CD4-positive, alpha-beta memory T cell (primary cell): ENCODE measurements around the gene PEMT. TPM values are rescaled to one million over a fixed set of nuclear protein-coding genes. Genes with fewer than 3 reads are reported as not detected.

ENCODE experiments used
- CTCF ChIA-PET: fragments of 350-600 bp; sonication (Branson Sonifier 250); formaldehyde crosslinking; loops from one replicate; lab custom pipeline; 2021; ENCODE audit warnings: inconsistent platforms; ENCODE audit not compliant: partially characterized antibody; lab: Charles Lee
- POLR2A ChIA-PET: fragments of 350-600 bp; sonication (Branson Sonifier 250); formaldehyde crosslinking; loops from one replicate; lab custom pipeline; 2021; ENCODE audit not compliant: partially characterized antibody; lab: Charles Lee
- DNase-seq, 5 donors: peaks; one replicate each; pipeline versions ENCODE4 v3.0.0 to v3.0.0-alpha.2; 2020 to 2022; ENCODE audit warnings: mixed read lengths in 1 of 5
- H3K27ac ChIP-seq: one replicate; pipeline ENCODE4 v1.7.0; 2013; ENCODE audit warnings: low read depth, low read length
- H3K27me3 ChIP-seq: 2 replicates; pipeline ENCODE4 v1.7.0; 2013; ENCODE audit warnings: mild to moderate bottlenecking, low read length, moderate library complexity; ENCODE audit not compliant: insufficient read depth
- H3K36me3 ChIP-seq: 2 replicates; pipeline ENCODE4 v1.7.0; 2013; ENCODE audit warnings: mild to moderate bottlenecking, low read length, moderate library complexity; ENCODE audit not compliant: insufficient read depth
- H3K4me1 ChIP-seq: 2 replicates; pipeline ENCODE4 v1.7.0; 2013; ENCODE audit warnings: mild to moderate bottlenecking, low read length, moderate library complexity; ENCODE audit not compliant: insufficient read depth
- H3K4me3 ChIP-seq, 2 donors: one replicate each; pipeline ENCODE4 v1.7.0; 2013; ENCODE audit warnings: low read length in 2 of 2, mild to moderate bottlenecking in 1 of 2
- H3K9me3 ChIP-seq, 2 donors: one replicate each; pipeline ENCODE4 v1.7.0; 2013; ENCODE audit warnings: low read length in 2 of 2, control low read depth in 1 of 2; ENCODE audit not compliant: control insufficient read depth in 1 of 2
- H3K27ac Mint-ChIP-seq, 7 donors: one replicate each; pipeline ENCODE4 v1.8.0; 2020 to 2021; ENCODE audit warnings: mixed read lengths in 7 of 7, mild to moderate bottlenecking in 6 of 7, inconsistent platforms in 3 of 7, moderate library complexity in 3 of 7
- H3K27me3 Mint-ChIP-seq, 2 donors: one replicate each; pipeline ENCODE4 v1.8.0; 2020 to 2021; ENCODE audit warnings: mixed read lengths in 2 of 2
- H3K36me3 Mint-ChIP-seq, 2 donors: one replicate each; pipeline ENCODE4 v1.8.0; 2020 to 2021; ENCODE audit warnings: mixed read lengths in 2 of 2, inconsistent platforms in 1 of 2, mild to moderate bottlenecking in 1 of 2
- H3K4me1 Mint-ChIP-seq, 4 donors: one replicate each; pipeline ENCODE4 v1.8.0; 2020 to 2021; ENCODE audit warnings: mixed read lengths in 4 of 4, mild to moderate bottlenecking in 1 of 4
- H3K4me3 Mint-ChIP-seq, 8 donors: one replicate each; pipeline ENCODE4 v1.8.0; 2020 to 2021; ENCODE audit warnings: mixed read lengths in 8 of 8, mild to moderate bottlenecking in 7 of 8, moderate library complexity in 6 of 8, inconsistent platforms in 3 of 8
- H3K9me3 Mint-ChIP-seq, 8 donors: one replicate each; pipeline ENCODE4 v1.8.0; 2020 to 2021; ENCODE audit warnings: mixed read lengths in 8 of 8, mild to moderate bottlenecking in 5 of 8, inconsistent platforms in 3 of 8, moderate library complexity in 1 of 8
- intact Hi-C: fragments of 100-400 bp; cut with micrococcal nuclease; formaldehyde crosslinking; loops from one replicate; pipeline ENCODE4 v1.15.1; 2023
- polyA plus RNA-seq, 2 donors: library from polyadenylated mRNA; unstranded; fragments of 300-500 nt; fragmentation: Illumina TruSeq; gene quantifications; one replicate each; pipeline ENCODE4 v1.2.3, GENCODE V29; 2021
- total RNA-seq, 2 experiments: library from RNA; stranded (reverse); gene quantifications; one replicate each; pipeline ENCODE4 v1.2.3, GENCODE V29; 2021

Gene PEMT
- total and polyA plus RNA-seq, 4 experiments from 2014 or later = 11.6 to 39.0 (median 19.5) TPM

DNA sequence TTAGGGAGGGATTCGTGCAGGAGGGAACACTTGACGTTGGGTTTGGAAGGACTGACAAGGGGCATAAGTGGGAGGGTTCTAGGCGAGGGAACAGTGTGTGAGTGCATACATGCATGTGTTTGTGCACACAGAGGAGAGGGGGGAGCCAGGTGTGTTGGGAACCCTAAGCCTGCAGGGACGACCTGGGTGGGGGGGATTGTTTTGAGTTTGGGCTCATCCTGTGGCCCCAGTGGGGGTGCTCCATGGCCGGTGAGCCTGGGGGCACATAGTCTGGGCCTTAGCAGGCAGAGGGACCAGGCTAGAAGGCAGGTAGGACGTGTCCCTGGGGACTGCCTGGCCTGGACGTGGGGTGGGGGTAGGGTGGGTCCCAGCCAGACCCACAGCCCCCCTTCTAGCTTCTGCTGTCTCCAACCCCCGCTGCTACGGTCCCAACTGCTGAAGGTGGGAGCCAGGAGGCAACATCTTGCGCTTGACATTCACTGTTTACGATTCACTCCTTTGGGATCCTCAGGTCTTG, 83.4 kb downstream of the PEMT start:
- intact Hi-C loops = no loop called here
- Histone ChIP-seq H3K27me3 (no peaks in the 10 kb centered on the region), H3K4me1 (no peaks in the 10 kb centered on the region), H3K36me3 (no peaks in the 10 kb centered on the region), H3K9me3 (no peaks in the 10 kb centered on the region), H3K4me3 (no peak overlapping the region), H3K27ac (no peak overlapping the region)
- peaks cover 0 to 10% (median 0%) of the 10 kb centered on the region in 4 donors for H3K4me1 Mint-ChIP-seq
- no peaks in the 10 kb centered on the region for H3K9me3 Mint-ChIP-seq
- no peak for DNase-seq
- no peak overlapping the region for H3K4me3 Mint-ChIP-seq
- H3K27me3 Mint-ChIP-seq = no peaks in the 10 kb centered on the region
- ChIA-PET POLR2A (no interaction called here), CTCF (interaction anchor here (1.6 kb wide), 1 partner anchor 11 kb away, joined by 7 read pairs; the partner anchor contains the start of gene RASD1)
- H3K36me3 Mint-ChIP-seq = no peaks in the 10 kb centered on the region
- H3K27ac Mint-ChIP-seq = no peak overlapping the region

DNA sequence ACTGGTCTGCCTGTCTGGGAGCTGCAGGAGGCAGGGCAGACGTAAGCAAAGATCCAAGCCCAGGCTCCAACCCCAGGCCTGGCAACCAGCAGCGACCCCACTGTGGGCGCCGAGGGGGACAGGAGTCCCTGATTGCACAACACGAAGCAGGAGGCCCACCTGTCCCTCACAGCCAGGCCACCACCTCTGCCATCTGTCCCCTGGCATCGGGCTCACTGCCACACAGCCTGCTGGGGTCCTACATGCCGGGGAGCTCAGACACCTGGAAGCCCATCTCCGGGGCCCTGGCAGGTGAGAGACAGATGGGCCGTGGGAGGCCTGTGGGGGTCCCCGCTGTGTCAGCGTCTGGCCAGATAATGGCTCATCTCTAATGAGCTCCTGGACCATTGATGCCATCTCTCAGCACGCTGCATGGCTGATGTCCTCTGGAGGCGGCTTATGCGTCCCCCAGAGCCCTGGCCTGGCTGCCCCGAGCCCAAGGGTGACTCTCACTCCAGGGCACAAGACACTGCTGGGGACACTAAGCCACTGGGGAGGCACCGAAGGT, 84.0 kb downstream of the PEMT start:
- H3K4me3 Mint-ChIP-seq = no peak overlapping the region
- Histone ChIP-seq H3K4me1 (no peaks in the 10 kb centered on the region), H3K4me3 (no peak overlapping the region), H3K27ac (no peak overlapping the region), H3K27me3 (no peaks in the 10 kb centered on the region), H3K9me3 (no peaks in the 10 kb centered on the region), H3K36me3 (no peaks in the 10 kb centered on the region)
- ChIA-PET CTCF (interaction anchor here (1.6 kb wide), 1 partner anchor 11 kb away, joined by 7 read pairs; the partner anchor contains the start of gene RASD1), POLR2A (no interaction called here)
- H3K27me3 Mint-ChIP-seq = no peaks in the 10 kb centered on the region
- peaks cover 0 to 10% (median 0%) of the 10 kb centered on the region in 4 donors for H3K4me1 Mint-ChIP-seq
- intact Hi-C loops = no loop called here
- H3K36me3 Mint-ChIP-seq = no peaks in the 10 kb centered on the region
- no peak overlapping the region for H3K27ac Mint-ChIP-seq
- H3K9me3 Mint-ChIP-seq = no peaks in the 10 kb centered on the region
- no peak for DNase-seq

DNA sequence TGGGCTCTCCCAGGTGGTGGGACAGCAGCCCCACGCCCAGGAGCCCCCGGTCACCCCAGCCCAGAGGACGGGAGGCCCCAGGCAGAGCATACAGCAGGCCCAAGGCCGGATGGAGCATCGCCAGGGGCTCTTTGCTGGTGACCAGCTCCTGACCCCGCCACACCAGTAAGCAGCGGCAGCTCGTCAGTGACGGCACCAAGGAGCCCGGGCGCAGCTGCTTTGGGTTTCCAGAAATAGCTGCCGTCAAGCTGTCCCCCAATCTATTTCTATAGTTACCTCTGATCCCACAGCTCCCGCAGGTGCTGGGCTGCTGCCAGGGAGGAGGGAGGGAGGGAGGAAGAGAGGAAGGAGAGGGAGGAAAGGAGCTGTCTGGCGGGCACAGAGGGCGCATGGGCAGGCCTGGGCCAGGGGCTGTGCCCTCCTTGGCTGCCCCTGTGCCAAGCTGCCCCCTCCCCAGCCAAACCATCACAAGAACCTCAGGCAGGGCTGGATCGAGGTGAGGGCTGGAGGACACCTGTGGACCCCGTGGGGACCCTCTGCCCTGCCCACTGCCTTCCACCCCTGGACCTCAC, 84.5 kb downstream of the PEMT start:
- no peak overlapping the region for H3K27ac Mint-ChIP-seq
- no peaks in the 10 kb centered on the region for H3K4me1 ChIP-seq
- intact Hi-C loops = no loop called here
- H3K9me3 ChIP-seq = no peaks in the 10 kb centered on the region
- H3K9me3 Mint-ChIP-seq = no peaks in the 10 kb centered on the region
- peaks cover 0 to 10% (median 0%) of the 10 kb centered on the region in 4 donors for H3K4me1 Mint-ChIP-seq
- POLR2A ChIA-PET = no interaction called here
- H3K36me3 Mint-ChIP-seq = no peaks in the 10 kb centered on the region
- DNase-seq = no peak
- H3K27me3 Mint-ChIP-seq = peaks cover 0 to 1% of the 10 kb centered on the region in 2 donors
- no peaks in the 10 kb centered on the region for H3K27me3 ChIP-seq
- H3K27ac ChIP-seq = no peak overlapping the region
- no peak overlapping the region for H3K4me3 ChIP-seq
- CTCF ChIA-PET = interaction anchor here (1.6 kb wide), 1 partner anchor 10 kb away, joined by 7 read pairs; the partner anchor contains the start of gene RASD1
- H3K4me3 Mint-ChIP-seq = no peak overlapping the region
- H3K36me3 ChIP-seq = no peaks in the 10 kb centered on the region

DNA sequence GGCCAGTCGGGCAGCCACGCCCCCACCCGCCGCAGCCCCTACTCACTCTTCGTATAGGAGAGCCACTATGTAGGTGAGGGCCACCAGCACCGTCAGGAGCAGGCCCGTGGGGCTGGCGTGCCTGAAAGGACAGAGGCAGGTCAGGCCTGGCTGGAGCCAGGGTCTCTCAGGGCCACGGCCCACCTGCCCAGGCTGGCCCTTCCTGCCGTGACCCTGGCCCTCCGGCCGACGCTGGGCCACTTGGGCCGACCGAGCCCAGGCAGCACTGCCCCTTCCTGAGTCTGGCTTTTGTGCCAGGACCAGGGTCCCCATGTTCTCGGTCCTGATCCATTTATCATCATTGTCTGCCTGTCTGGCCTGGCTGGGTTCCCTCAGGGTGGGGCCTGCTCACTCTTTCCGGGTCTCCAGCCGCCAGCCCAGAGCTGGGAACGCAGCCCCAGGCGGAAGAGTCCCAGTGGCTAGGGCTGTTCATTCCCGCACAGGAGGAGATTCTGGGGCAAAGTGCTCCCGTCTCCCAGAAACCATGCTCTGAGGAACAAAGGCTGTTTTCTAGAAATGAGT, 85.2 kb downstream of the PEMT start:
- H3K27me3 ChIP-seq = no peaks in the 10 kb centered on the region
- no peaks in the 10 kb centered on the region for H3K9me3 ChIP-seq
- no peak for DNase-seq
- H3K27me3 Mint-ChIP-seq = peaks cover 0 to 1% of the 10 kb centered on the region in 2 donors
- H3K9me3 Mint-ChIP-seq = no peaks in the 10 kb centered on the region
- no peak overlapping the region for H3K27ac Mint-ChIP-seq
- H3K4me3 Mint-ChIP-seq = no peak overlapping the region
- ChIA-PET POLR2A (no interaction called here), CTCF (interaction anchor here (1.6 kb wide), 1 partner anchor 10 kb away, joined by 7 read pairs; the partner anchor contains the start of gene RASD1)
- intact Hi-C loops = no loop called here
- no peak overlapping the region for H3K4me3 ChIP-seq
- no peaks in the 10 kb centered on the region for H3K36me3 ChIP-seq
- no peaks in the 10 kb centered on the region for H3K4me1 ChIP-seq
- H3K27ac ChIP-seq = no peak overlapping the region
- H3K4me1 Mint-ChIP-seq = peaks cover 0 to 10% (median 0%) of the 10 kb centered on the region in 4 donors
- H3K36me3 Mint-ChIP-seq = no peaks in the 10 kb centered on the region

DNA sequence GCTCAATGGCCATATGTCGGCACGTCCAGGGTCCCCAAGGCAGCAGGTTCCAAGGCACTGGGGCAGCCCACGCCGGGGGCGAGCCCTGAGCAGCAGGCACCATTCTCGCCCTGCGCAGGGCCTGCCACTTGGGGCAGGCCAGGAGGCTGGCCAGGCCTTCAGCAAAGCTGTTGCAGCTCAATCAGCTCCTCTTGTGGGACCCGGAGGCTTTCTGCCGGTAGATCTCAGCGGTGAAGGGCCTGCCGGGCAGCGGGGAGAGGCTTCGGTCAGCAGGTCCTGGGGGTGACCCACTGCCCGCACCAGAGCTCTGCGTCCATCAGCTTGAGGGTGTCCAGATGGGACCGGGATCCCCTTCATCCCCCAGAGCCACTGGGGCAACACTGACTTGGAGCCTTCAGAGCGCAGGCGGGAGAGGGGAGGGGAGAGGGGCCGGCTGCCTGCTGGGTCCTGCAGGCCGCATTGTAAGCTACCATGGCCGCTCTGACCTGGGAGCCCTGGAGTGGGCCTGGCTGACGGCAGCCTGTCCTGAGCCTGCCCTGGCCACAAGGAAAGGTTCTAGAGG, 85.8 kb downstream of the PEMT start:
- Mint-ChIP-seq H3K4me3 (no peak overlapping the region), H3K27me3 (peaks cover 0 to 1% of the 10 kb centered on the region in 2 donors), H3K27ac (no peak overlapping the region), H3K4me1 (peaks cover 0 to 6% (median 0%) of the 10 kb centered on the region in 4 donors), H3K9me3 (no peaks in the 10 kb centered on the region), H3K36me3 (no peaks in the 10 kb centered on the region)
- no peak overlapping the region for H3K4me3 ChIP-seq
- ChIA-PET POLR2A (no interaction called here), CTCF (interaction anchor here (1.0 kb wide), 1 partner anchor 9 kb away, joined by 7 read pairs; the partner anchor contains the start of gene RASD1)
- H3K27ac ChIP-seq = no peak overlapping the region
- no peaks in the 10 kb centered on the region for H3K4me1 ChIP-seq
- no peaks in the 10 kb centered on the region for H3K36me3 ChIP-seq
- no peak for DNase-seq
- H3K9me3 ChIP-seq = no peaks in the 10 kb centered on the region
- no peaks in the 10 kb centered on the region for H3K27me3 ChIP-seq
- intact Hi-C loops = no loop called here

DNA sequence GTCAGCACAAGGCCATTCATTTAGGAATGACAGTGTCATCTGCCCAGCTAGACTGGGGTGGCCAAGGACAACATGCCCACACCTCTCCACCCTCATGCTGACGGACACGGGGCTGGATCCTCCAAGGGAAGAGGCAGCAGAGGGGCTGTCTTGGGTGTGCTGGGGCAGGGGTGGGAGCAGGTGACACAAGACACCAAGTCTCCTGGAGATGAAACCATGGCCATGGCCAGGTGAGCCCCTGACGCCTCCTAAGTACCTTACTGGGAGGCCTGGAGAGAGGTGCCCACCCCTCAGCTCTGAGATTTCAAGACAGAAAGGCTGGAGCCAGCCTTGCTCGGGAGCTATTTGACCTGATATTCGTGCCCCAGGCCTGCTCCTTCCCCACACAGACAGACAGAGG, 86.4 kb downstream of the PEMT start:
- intact Hi-C loops = no loop called here
- ChIA-PET CTCF (interaction anchor here (1.0 kb wide), 1 partner anchor 9 kb away, joined by 7 read pairs; the partner anchor contains the start of gene RASD1), POLR2A (no interaction called here)
- no peak overlapping the region for H3K27ac Mint-ChIP-seq
- Histone ChIP-seq H3K27me3 (no peaks in the 10 kb centered on the region), H3K4me1 (no peaks in the 10 kb centered on the region), H3K9me3 (no peaks in the 10 kb centered on the region), H3K4me3 (no peak overlapping the region), H3K36me3 (no peaks in the 10 kb centered on the region), H3K27ac (no peak overlapping the region)
- no peaks in the 10 kb centered on the region for H3K9me3 Mint-ChIP-seq
- H3K4me3 Mint-ChIP-seq = no peak overlapping the region
- H3K4me1 Mint-ChIP-seq = peaks cover 0 to under 1% (median 0%) of the 10 kb centered on the region in 4 donors
- H3K36me3 Mint-ChIP-seq = no peaks in the 10 kb centered on the region
- peaks cover 0 to 1% of the 10 kb centered on the region in 2 donors for H3K27me3 Mint-ChIP-seq
- no peak for DNase-seq
